ENCODE data around the gene UBE2H. TPM values are rescaled to one million over a fixed set of nuclear protein-coding genes. Genes with fewer than 3 reads are reported as not detected.
"Not testable (repeated sequence)": the region's sequence is repeated elsewhere in the genome, so short reads cannot be mapped to it uniquely, and the experiment has no call there.

The UBE2H gene
- total RNA-seq, 3 donors from 2014 or later: 9.1 to 11.8 (median 11.5) TPM

DNA sequence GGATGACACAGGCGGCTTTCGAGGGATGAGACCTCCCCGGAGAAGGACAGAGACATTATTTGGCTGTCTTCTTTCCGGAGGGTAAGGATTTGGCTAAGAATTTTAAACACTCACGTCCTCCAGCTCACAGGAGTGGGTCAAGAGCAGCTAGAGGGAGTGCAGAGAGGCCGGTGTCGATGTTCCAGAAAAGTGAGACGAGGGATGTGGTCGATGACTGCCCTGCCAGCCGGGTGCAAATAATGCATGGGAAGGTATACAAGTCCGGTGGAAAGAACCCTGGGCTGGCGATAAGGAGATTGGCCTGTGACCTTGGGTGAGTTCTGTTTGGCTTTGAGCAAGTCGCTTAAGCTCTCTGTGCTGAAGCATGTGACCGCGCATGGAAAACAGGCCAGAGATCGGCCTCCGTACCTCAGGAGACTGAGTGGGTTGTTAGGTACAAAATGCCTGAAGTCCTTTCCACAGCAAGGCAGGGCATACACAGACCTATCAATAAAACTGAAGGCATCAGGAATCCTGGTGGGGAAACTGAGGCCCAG lies 149.1 kb downstream of the UBE2H start:
- DNase-seq: no peak
- no peak for ATAC-seq
- Mint-ChIP-seq H3K9me3 (no peaks in the 10 kb centered on the region), H3K27me3 (ENCODE audit: low read depth) (peaks cover 3% of the 10 kb centered on the region), H3K4me1 (ENCODE audit: low read depth) (no peaks in the 10 kb centered on the region), H3K36me3 (ENCODE audit: insufficient read depth) (no peaks in the 10 kb centered on the region), H3K4me3 (no peak overlapping the region)

DNA sequence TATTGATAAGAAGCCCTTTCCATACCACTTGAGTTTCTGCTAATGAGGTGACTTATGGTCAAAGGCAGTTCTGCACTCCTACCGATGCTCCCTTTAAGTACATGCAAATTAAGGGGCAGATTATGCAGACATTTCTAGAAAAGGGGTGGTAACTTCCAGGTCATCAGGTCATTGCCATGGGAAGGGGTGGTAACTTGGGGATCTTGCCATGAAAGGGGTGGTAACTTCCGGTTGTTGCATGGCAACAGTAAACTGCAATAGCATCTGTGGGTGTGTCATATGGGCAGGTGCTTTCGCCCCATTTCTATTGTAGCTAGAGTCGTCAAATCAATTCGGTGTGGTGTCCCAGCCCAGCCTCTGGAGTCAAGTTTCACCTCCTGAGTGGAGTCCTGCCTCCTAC lies 150.9 kb downstream of the UBE2H start:
- Mint-ChIP-seq H3K9me3 (no peaks in the 10 kb centered on the region), H3K4me1 (ENCODE audit: low read depth) (no peaks in the 10 kb centered on the region), H3K36me3 (ENCODE audit: insufficient read depth) (no peaks in the 10 kb centered on the region), H3K4me3 (no peak overlapping the region), H3K27me3 (ENCODE audit: low read depth) (peaks cover 3% of the 10 kb centered on the region)
- ATAC-seq: no peak
- DNase-seq: no peak

DNA sequence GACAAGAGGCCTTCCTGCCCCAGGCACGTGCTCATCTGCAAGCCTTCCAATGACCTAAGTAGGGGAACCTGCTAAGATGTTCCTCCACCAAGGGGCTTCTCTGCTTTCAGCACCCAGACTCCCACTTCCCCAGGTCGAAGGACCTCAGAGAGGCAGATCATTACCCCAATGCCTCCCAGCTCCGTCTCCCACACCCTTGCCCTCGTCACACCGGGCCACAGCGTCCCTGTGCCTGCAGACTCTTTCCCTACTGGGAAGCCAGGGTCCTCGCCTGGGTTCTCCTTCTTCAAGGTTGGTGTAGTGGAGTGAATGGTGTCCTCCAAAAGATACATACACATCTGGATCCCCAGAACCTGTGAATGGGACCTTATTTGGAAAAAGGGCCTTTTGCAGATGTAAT lies 151.9 kb downstream of the UBE2H start:
- Mint-ChIP-seq H3K4me1 (ENCODE audit: low read depth) (no peaks in the 10 kb centered on the region), H3K9me3 (no peaks in the 10 kb centered on the region), H3K27me3 (ENCODE audit: low read depth) (peaks cover 3% of the 10 kb centered on the region), H3K4me3 (no peak overlapping the region), H3K36me3 (ENCODE audit: insufficient read depth) (no peaks in the 10 kb centered on the region)
- ATAC-seq (no peak), DNase-seq (no peak)

DNA sequence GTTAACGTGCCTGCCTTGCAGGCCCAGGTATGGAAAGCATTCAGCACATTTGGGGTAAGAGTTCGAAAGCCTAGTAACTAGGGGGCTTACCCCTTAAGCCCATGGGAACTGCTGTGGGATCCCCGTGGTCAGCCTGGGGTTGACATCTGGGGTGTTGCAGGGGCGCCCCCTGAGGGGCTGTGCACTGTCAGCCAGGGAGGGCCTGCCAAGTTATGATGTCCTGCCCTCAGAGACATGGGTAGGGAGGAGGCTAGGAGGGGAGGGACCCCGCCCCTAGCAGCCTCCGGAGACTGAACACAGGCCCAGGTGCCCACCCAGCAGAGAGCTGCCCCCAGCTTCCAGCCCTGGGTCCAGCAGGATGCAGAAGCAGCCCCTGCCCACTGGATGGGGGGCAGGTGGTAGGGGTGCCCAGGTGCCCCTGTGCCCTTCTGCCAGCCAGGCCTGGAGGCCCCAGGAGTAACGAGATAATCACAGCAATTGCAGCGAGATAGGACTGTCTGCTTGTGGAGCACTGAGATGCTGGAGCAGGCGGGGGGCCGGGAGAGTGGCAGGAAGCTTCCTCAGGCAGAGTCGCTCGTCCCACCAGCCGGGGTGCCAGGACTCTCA lies 153.3 kb downstream of the UBE2H start:
- Mint-ChIP-seq H3K27me3 (ENCODE audit: low read depth) (peaks cover 3% of the 10 kb centered on the region), H3K9me3 (no peaks in the 10 kb centered on the region), H3K4me1 (ENCODE audit: low read depth) (no peaks in the 10 kb centered on the region), H3K36me3 (ENCODE audit: insufficient read depth) (no peaks in the 10 kb centered on the region), H3K4me3 (no peak overlapping the region)
- DNase-seq (no peak), ATAC-seq (no peak)

DNA sequence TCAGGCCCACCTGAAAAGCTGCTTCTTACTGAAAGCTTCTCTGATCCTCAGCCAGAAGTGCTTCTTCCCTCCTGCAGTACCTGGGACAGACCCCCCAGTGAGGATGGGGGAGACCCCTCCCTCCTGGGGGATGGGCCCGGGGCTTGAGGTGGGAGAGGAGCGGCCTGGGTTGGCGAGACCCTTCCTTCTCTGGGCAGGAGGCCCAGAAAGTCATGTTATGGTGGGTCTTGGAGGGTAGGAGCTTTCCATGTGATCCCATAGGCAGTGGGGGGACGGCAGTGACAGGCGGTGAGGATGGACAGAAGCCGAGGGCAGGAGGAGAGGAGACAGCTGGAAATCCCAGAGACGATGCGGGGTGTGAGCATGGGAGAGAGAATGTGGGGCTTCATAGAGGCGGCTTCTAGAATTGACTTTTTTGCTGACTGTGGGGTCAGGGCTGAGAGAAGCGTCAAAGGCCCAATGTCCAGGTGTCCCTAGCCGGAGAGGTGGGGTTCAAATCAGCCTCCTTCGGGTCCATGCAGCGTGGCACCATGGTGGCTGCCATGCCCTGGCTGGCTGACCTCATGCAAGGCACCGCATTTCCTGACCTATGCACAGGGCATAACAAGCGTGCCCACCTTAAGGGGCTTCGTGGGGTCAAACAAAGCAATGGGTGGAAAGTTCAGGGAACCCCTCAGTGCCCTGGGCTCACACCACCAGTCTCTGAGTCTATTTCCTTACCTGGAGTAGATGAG lies 154.0 kb downstream of the UBE2H start:
- no peak overlapping the region for H3K4me3 Mint-ChIP-seq
- peaks cover 3% of the 10 kb centered on the region for H3K27me3 Mint-ChIP-seq (ENCODE audit: low read depth)
- no peaks in the 10 kb centered on the region for H3K9me3 Mint-ChIP-seq
- H3K4me1 Mint-ChIP-seq (ENCODE audit: low read depth): no peaks in the 10 kb centered on the region
- ATAC-seq (no peak), DNase-seq (no peak)
- no peaks in the 10 kb centered on the region for H3K36me3 Mint-ChIP-seq (ENCODE audit: insufficient read depth)

DNA sequence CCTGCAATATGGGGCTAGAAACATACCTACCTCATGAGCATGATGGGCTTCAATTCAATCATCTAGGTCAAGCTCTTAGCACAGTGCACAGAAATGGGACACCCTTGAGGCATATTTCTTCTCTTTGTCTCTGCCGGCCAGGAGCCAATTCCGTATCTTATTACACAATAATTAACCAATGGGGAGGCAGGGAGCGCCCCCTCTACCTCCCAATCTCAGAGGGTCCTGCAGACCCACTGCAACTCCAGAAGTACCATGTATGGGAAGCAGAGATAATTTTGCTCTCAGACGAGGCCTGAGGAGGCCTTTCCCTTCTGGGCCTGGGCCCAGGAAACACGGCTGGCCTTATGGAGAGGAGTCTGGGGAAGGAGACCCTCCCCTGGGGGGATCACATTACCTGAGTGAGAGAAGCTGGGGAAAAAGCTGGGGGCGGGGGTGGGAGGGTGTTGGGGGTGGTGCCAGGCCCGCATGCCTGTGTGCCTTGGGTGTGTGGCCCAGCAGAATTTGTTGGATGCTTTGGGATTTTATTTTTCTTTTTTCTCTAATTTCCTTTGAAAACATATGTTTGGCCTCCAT lies 155.5 kb downstream of the UBE2H start:
- H3K4me1 Mint-ChIP-seq (ENCODE audit: low read depth): no peaks in the 10 kb centered on the region
- no peaks in the 10 kb centered on the region for H3K9me3 Mint-ChIP-seq
- DNase-seq: no peak
- H3K36me3 Mint-ChIP-seq (ENCODE audit: insufficient read depth): no peaks in the 10 kb centered on the region
- H3K4me3 Mint-ChIP-seq: no peak overlapping the region
- no peak for ATAC-seq
- no peaks in the 10 kb centered on the region for H3K27me3 Mint-ChIP-seq (ENCODE audit: low read depth)

DNA sequence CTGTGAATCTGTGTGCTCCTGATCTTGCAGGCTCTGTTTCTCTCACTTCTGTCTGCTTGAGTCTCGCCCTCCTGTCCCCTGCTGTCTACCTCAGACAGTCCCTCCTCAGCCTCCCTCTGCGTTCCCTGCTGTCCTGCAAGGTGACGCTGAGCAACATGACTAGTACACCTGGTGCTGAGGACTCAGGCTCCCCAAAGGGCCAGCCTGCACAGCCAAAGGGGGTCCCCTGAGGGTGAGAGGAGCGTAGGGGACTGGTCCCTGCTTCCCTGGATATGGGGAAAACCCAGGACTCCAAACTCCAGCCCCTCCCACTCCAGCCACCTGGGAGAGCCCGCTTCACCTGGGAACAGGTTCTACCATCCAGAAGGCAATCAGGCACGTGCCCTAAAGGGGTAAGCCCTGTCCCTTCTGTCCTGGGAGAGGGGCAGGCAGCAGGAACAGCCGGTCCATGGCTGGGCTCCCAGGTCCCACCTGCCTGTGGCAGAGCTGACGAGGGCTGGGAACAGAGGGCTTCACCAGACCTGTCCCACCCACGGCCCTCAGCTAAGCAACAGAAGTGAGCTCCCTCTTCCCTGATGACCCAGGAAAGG lies 156.5 kb downstream of the UBE2H start:
- peaks cover 5% of the 10 kb centered on the region for H3K27me3 Mint-ChIP-seq (ENCODE audit: low read depth)
- no peaks in the 10 kb centered on the region for H3K36me3 Mint-ChIP-seq (ENCODE audit: insufficient read depth)
- no peaks in the 10 kb centered on the region for H3K4me1 Mint-ChIP-seq (ENCODE audit: low read depth)
- ATAC-seq (no peak), DNase-seq (no peak)
- no peak overlapping the region for H3K4me3 Mint-ChIP-seq
- H3K9me3 Mint-ChIP-seq: no peaks in the 10 kb centered on the region

DNA sequence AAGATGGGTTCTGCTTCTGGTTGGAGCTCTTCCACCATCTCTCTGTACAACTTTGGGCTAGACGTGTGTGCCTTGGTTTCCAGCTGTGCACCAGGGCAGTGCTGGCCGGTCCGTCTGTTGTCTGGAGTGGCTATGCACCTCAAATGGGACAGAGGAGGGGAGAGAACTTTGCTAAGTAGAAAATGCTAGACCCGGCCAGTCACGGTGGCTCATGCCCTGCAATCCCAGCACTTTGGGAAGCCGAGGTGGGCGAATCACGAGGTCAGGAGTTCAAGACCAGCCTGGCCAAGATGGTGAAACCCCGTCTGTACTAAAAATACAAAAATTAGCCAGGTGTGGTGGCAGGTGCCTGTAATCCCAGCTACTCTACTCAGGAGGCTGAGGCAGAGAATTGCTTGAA lies 158.3 kb downstream of the UBE2H start:
- peaks cover 11% of the 10 kb centered on the region for H3K27me3 Mint-ChIP-seq (ENCODE audit: low read depth)
- H3K9me3 Mint-ChIP-seq; H3K36me3 Mint-ChIP-seq (ENCODE audit: insufficient read depth); DNase-seq; H3K4me3 Mint-ChIP-seq; H3K4me1 Mint-ChIP-seq (ENCODE audit: low read depth); ATAC-seq: not testable (repeated sequence)

DNA sequence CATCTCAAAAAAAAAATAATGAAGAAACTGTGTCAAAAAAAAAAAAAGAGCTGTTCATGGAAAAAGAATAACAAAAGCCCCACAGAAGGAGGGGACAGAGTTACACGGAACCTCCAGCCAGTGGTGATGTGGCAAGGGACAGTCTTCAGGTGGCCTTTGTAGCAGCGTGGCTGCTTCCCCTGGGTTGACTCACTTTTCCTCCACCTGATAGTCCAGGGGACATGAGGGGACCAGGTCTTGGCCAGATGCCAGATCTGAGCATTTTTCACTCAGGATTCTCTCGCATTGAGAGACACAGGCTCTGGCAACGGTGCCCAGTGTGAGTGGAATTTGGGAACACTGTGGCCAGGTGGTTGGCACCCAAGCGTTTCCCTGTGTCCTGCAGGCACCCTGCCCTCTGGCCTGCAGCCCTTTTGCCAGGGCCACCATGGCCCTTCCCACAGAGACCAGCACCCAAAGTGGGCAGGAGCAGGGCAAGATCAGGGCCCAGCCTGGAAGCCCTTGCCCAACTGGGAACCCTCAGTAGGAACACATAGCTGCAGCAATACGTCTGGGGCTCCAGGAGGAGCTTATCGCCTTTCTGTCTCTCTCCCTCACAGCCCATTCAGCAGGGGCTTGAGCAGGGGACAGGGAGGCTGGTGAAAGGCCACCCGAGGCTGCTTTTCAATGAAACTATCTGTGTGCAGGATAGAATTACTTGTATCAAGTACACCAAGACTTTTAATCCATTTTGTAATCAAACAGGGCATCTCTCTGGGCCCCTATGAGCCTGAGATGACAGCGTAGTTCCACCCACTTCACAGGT lies 159.1 kb downstream of the UBE2H start:
- Mint-ChIP-seq H3K9me3 (no peaks in the 10 kb centered on the region), H3K36me3 (ENCODE audit: insufficient read depth) (no peaks in the 10 kb centered on the region), H3K27me3 (ENCODE audit: low read depth) (peaks cover 18% of the 10 kb centered on the region), H3K4me1 (ENCODE audit: low read depth) (no peaks in the 10 kb centered on the region), H3K4me3 (no peak overlapping the region)
- DNase-seq (no peak), ATAC-seq (no peak)

DNA sequence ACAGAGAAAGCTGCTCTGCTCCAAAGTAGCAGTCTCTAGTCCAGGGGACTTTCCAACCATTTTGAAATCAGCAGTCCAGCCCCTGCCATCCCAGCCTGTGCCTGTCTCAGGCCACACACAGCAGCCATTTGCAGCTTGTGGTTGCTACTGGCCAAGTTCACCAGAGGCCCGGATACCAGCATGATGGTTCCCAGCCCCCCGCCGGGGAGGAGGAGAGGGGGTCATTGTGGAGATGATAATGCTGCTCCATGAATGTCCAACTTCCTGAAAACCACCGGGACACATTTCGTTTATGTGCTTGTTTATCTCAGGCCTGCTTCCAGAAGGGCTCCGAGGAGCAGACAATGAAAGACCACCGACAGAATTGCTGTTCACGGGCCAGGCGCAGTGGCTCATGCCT lies 160.0 kb downstream of the UBE2H start:
- DNase-seq: no peak

DNA sequence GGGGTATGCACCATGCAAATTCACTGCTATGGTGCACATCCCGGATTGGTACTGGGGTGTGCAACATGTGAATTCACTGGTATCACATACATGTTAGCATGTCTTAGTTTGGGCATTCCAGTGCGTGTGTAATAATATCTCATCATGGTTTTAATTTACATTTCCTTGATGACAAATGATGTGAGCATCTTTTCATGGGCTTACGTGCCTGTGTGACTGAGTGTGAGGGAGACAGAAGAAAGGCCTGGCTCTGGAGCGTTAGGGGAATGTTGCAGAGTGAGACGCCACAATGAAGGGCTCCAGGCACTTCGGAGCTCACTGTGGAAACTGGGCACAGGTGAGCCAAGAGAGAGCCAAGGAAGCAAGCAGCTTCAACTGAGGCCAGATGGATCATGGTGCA lies 162.6 kb downstream of the UBE2H start:
- ATAC-seq (no peak), DNase-seq (no peak)
- Mint-ChIP-seq H3K36me3 (ENCODE audit: insufficient read depth) (no peaks in the 10 kb centered on the region), H3K9me3 (no peaks in the 10 kb centered on the region), H3K4me1 (ENCODE audit: low read depth) (peaks cover 15% of the 10 kb centered on the region), H3K4me3 (no peak overlapping the region), H3K27me3 (ENCODE audit: low read depth) (peaks cover 45% of the 10 kb centered on the region)

More for the DNA sequence above, 160.0 kb downstream of the UBE2H start:
- H3K36me3 Mint-ChIP-seq (ENCODE audit: insufficient read depth): no peaks in the 10 kb centered on the region
- no peaks in the 10 kb centered on the region for H3K4me1 Mint-ChIP-seq (ENCODE audit: low read depth)
- peaks cover 20% of the 10 kb centered on the region for H3K27me3 Mint-ChIP-seq (ENCODE audit: low read depth)
- no peaks in the 10 kb centered on the region for H3K9me3 Mint-ChIP-seq
- no peak overlapping the region for H3K4me3 Mint-ChIP-seq
- ATAC-seq: no peak

DNA sequence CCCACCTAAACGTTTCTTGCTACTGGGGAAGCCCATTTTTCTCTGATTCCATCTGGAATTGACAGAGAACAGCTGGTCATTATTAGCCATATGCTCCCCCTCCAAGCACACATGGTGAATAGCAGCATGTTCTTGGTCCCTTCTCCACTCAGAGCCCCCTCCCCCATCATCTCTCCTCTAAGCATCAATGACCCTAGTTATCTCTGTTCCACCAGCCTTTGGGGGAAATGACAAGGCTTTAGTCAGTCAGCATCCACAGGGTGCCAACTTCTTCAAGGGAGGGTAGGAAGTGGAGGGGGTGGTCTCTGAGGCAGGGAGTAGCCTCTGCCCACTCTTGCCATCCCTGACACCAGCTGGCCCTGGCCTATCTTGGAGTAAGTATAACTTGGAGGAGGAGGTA lies 163.1 kb downstream of the UBE2H start:
- ATAC-seq: no peak
- H3K27me3 Mint-ChIP-seq (ENCODE audit: low read depth): peaks cover 50% of the 10 kb centered on the region

DNA sequence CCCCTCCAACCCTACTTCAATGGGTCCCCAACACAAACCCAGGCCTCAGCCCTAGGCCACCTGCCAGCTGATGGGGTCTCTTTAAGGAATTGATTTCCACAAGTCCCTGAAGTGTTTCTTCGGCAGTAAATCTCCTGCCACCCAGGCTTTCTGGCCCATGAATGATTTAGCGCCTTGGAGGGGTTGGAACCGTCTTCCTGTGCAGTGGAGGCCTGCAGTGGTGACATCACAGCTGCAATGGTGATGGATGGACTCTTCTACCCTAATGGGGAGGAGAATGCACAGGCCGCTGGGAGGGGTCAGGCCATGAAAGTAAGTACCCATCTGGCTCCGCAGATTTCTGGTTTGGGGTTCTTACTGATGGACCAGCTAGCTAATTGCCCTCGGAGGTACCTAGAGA lies 163.8 kb downstream of the UBE2H start:
- Mint-ChIP-seq H3K27me3 (ENCODE audit: low read depth) (peaks cover 53% of the 10 kb centered on the region), H3K4me1 (ENCODE audit: low read depth) (peaks cover 19% of the 10 kb centered on the region), H3K36me3 (ENCODE audit: insufficient read depth) (no peaks in the 10 kb centered on the region), H3K9me3 (no peaks in the 10 kb centered on the region), H3K4me3 (no peak overlapping the region)
- DNase-seq: no peak
- ATAC-seq: no peak

More for the DNA sequence above, 163.1 kb downstream of the UBE2H start:
- Mint-ChIP-seq H3K4me1 (ENCODE audit: low read depth) (peaks cover 19% of the 10 kb centered on the region), H3K36me3 (ENCODE audit: insufficient read depth) (no peaks in the 10 kb centered on the region), H3K9me3 (no peaks in the 10 kb centered on the region), H3K4me3 (no peak overlapping the region)
- no peak for DNase-seq
